Chondrocyte (in vitro differentiated cells): ENCODE measurements around the gene FAAH2. TPM values are rescaled to one million over a fixed set of nuclear protein-coding genes. Genes with fewer than 3 reads are reported as not detected.
A peak's percentile ranks its signal among the peaks of the same experiment; 100 is the strongest.
"Not testable (repeated sequence)": the region's sequence is repeated elsewhere in the genome, so short reads cannot be mapped to it uniquely, and the experiment has no call there.

ENCODE experiments used
- DNase-seq: peaks from one replicate; pipeline ENCODE4 v3.0.0; 2021; ENCODE audit warnings: mixed read lengths, low spot score
- H3K27ac Mint-ChIP-seq: one replicate; pipeline ENCODE4 v1.8.0; 2021; ENCODE audit warnings: mild to moderate bottlenecking, moderate library complexity, mixed read lengths; ENCODE audit not compliant: unreplicated experiment
- H3K27me3 Mint-ChIP-seq: 2 replicates; pipeline ENCODE4 v1.8.0; 2021; ENCODE audit warnings: low read depth, mixed read lengths
- H3K36me3 Mint-ChIP-seq: 2 replicates; pipeline ENCODE4 v1.8.0; 2021; ENCODE audit warnings: low read depth, mixed read lengths
- H3K4me1 Mint-ChIP-seq: 2 replicates; pipeline ENCODE4 v1.8.0; 2021; ENCODE audit warnings: low read depth, mild to moderate bottlenecking, mixed read lengths
- H3K4me3 Mint-ChIP-seq: one replicate; pipeline ENCODE4 v1.8.0; 2021; ENCODE audit warnings: mild to moderate bottlenecking, moderate library complexity, mixed read lengths; ENCODE audit not compliant: unreplicated experiment
- H3K9me3 Mint-ChIP-seq: 2 replicates; pipeline ENCODE4 v1.8.0; 2021; ENCODE audit warnings: low read depth, mixed read lengths
- CTCF ChIP-seq: fragments of 200-600 bp; sonication (generic); IDR thresholded peaks from 2 replicates; pipeline ENCODE4 v1.5.0; 2021; ENCODE audit warnings: antibody characterized with exemption, mild to moderate bottlenecking, moderate library complexity
- total RNA-seq: library from RNA; stranded (reverse); gene quantifications from 3 replicates; pipeline ENCODE4 v1.2.1, GENCODE V29; 2021

FAAH2 gene
- total RNA-seq, 1 donor from 2014 or later, result 0.50 TPM

- H3K9me3 Mint-ChIP-seq, result peaks cover 34% of the 10 kb centered on the region
- H3K4me3 Mint-ChIP-seq, result no peak overlapping the region
- no peak for TF ChIP-seq CTCF
- H3K4me1 Mint-ChIP-seq, result no peaks in the 10 kb centered on the region
- peaks cover 1% of the 10 kb centered on the region for H3K36me3 Mint-ChIP-seq
- DNase-seq, result no peak
- no peak overlapping the region for H3K27ac Mint-ChIP-seq
- no peaks in the 10 kb centered on the region for H3K27me3 Mint-ChIP-seq
Measured at GRCh38 chrX:57289089-57289488, 2.6 kb downstream of the FAAH2 start.

- H3K27ac Mint-ChIP-seq, result no peak overlapping the region
- no peaks in the 10 kb centered on the region for H3K4me1 Mint-ChIP-seq
- no peak overlapping the region for H3K4me3 Mint-ChIP-seq
- no peaks in the 10 kb centered on the region for H3K27me3 Mint-ChIP-seq
- DNase-seq, result no peak
- no peak for TF ChIP-seq CTCF
- H3K9me3 Mint-ChIP-seq, result peaks cover 35% of the 10 kb centered on the region
- peaks cover 1% of the 10 kb centered on the region for H3K36me3 Mint-ChIP-seq
Measured at GRCh38 chrX:57294961-57295360, 8.5 kb downstream of the FAAH2 start.

GRCh38 chrX:57295679-57296078 is 9.2 kb downstream of the FAAH2 start:
- H3K4me1 Mint-ChIP-seq, H3K27ac Mint-ChIP-seq, H3K4me3 Mint-ChIP-seq, H3K27me3 Mint-ChIP-seq, H3K36me3 Mint-ChIP-seq: not testable (repeated sequence)
- DNase-seq, result peak; percentile 71
- peaks cover 38% of the 10 kb centered on the region for H3K9me3 Mint-ChIP-seq

GRCh38 chrX:57313583-57314215 is 27.2 kb downstream of the FAAH2 start:
- no peak for TF ChIP-seq CTCF
- Mint-ChIP-seq H3K9me3 (peaks cover 56% of the 10 kb centered on the region), H3K36me3 (peaks cover 2% of the 10 kb centered on the region), H3K27ac (no peak overlapping the region), H3K27me3 (no peaks in the 10 kb centered on the region), H3K4me1 (no peaks in the 10 kb centered on the region), H3K4me3 (no peak overlapping the region)
- no peak for DNase-seq

- H3K4me1 Mint-ChIP-seq, result no peaks in the 10 kb centered on the region
- H3K4me3 Mint-ChIP-seq, result no peak overlapping the region
- H3K36me3 Mint-ChIP-seq, result no peaks in the 10 kb centered on the region
- no peaks in the 10 kb centered on the region for H3K27me3 Mint-ChIP-seq
- H3K9me3 Mint-ChIP-seq, result peaks cover 50% of the 10 kb centered on the region
- no peak for TF ChIP-seq CTCF
- no peak for DNase-seq
- H3K27ac Mint-ChIP-seq, result no peak overlapping the region
Measured at GRCh38 chrX:57329008-57329407, 42.5 kb downstream of the FAAH2 start.

GRCh38 chrX:57335790-57336189 is 49.3 kb downstream of the FAAH2 start:
- not testable (repeated sequence) for H3K4me3 Mint-ChIP-seq, H3K36me3 Mint-ChIP-seq, DNase-seq, H3K4me1 Mint-ChIP-seq, H3K27me3 Mint-ChIP-seq, H3K27ac Mint-ChIP-seq
- peaks cover 68% of the 10 kb centered on the region for H3K9me3 Mint-ChIP-seq
